ENCODE data around the gene CCDC191. TPM values are rescaled to one million over a fixed set of nuclear protein-coding genes. Genes with fewer than 3 reads are reported as not detected.

Gene CCDC191
- total and polyA plus RNA-seq, 12 donors = 0.51 to 3.6 (median 1.8) TPM

GRCh38 chr3:114043205-114043604, 13.1 kb downstream of the CCDC191 start:
- TF ChIP-seq, protein P1, sequence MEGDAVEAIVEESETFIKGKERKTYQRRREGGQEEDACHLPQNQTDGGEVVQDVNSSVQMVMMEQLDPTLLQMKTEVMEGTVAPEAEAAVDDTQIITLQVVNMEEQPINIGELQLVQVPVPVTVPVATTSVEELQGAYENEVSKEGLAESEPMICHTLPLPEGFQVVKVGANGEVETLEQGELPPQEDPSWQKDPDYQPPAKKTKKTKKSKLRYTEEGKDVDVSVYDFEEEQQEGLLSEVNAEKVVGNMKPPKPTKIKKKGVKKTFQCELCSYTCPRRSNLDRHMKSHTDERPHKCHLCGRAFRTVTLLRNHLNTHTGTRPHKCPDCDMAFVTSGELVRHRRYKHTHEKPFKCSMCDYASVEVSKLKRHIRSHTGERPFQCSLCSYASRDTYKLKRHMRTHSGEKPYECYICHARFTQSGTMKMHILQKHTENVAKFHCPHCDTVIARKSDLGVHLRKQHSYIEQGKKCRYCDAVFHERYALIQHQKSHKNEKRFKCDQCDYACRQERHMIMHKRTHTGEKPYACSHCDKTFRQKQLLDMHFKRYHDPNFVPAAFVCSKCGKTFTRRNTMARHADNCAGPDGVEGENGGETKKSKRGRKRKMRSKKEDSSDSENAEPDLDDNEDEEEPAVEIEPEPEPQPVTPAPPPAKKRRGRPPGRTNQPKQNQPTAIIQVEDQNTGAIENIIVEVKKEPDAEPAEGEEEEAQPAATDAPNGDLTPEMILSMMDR (IDR thresholded peaks at IDR 0.05) = no peak
- ATAC-seq (no peak), DNase-seq (no peak)
- Histone ChIP-seq H3K27ac (no peak overlapping the region), H3K4me1 (no peaks in the 10 kb centered on the region), H3K27me3 (no peaks in the 10 kb centered on the region), H3K36me3 (peaks cover 0 to 26% (median 0%) of the 10 kb centered on the region in 9 donors), H3K9me3 (no peaks in the 10 kb centered on the region), H3K4me3 (no peak overlapping the region)
- intact Hi-C loops (cut with DNase I) = no loop called here

DNA sequence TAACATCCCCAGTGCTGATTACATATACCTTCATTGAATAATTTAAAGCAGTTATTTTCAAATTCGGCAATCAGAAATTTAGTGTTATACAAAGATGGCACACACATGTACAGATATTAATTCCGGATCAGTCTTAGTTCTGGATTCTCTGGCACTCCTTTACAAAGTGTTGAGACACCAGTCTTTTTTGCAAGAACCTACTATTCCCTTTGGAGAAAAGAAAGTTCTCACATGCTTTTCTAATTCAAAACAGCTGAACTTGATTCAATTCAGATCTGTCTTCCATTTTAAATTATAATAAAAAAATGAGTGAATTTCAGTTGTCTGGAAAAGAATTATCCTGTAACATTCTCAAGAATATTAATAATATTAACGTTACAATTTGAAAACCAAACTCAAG, 20.4 kb downstream of the CCDC191 start:
- H3K27ac ChIP-seq = no peak overlapping the region
- H3K36me3 ChIP-seq = peaks cover 0 to 83% (median 4%) of the 10 kb centered on the region in 9 donors
- H3K4me3 ChIP-seq = no peak overlapping the region
- ATAC-seq (no peak), DNase-seq (no peak)
- no peaks in the 10 kb centered on the region for H3K4me1 ChIP-seq
- 94 to 95% methylated on average over 3 of the region's 3 CpGs for WGBS, 2 donors
- H3K27me3 ChIP-seq = no peaks in the 10 kb centered on the region
- no peaks in the 10 kb centered on the region for H3K9me3 ChIP-seq
- intact Hi-C loops (cut with DNase I) = no loop called here
- TF ChIP-seq, protein P1 (IDR thresholded peaks at IDR 0.05) = no peak

GRCh38 chr3:114034787-114035545, 21.4 kb downstream of the CCDC191 start:
- intact Hi-C loops (cut with DNase I) = no loop called here
- H3K4me3 ChIP-seq = no peak overlapping the region
- TF ChIP-seq, protein P1 (IDR thresholded peaks at IDR 0.05) = no peak
- WGBS, 2 donors = 81 to 84% methylated on average over 5 of the region's 5 CpGs
- no peaks in the 10 kb centered on the region for H3K4me1 ChIP-seq
- peaks cover 0 to 74% (median 4%) of the 10 kb centered on the region in 9 donors for H3K36me3 ChIP-seq
- no peak for ATAC-seq
- DNase-seq = no peak
- H3K27ac ChIP-seq = no peak overlapping the region
- no peaks in the 10 kb centered on the region for H3K9me3 ChIP-seq
- H3K27me3 ChIP-seq = no peaks in the 10 kb centered on the region

GRCh38 chr3:114034211-114034610, 22.1 kb downstream of the CCDC191 start:
- intact Hi-C loops (cut with DNase I) = no loop called here
- peaks cover 0 to 67% (median 4%) of the 10 kb centered on the region in 9 donors for H3K36me3 ChIP-seq
- no peaks in the 10 kb centered on the region for H3K4me1 ChIP-seq
- no peaks in the 10 kb centered on the region for H3K9me3 ChIP-seq
- TF ChIP-seq, protein P1 (IDR thresholded peaks at IDR 0.05) = no peak
- DNase-seq (no peak), ATAC-seq (no peak)
- no peaks in the 10 kb centered on the region for H3K27me3 ChIP-seq
- H3K4me3 ChIP-seq = no peak overlapping the region
- no peak overlapping the region for H3K27ac ChIP-seq
